IPS-NIHi7 (cell line): ENCODE data around the gene PRRX1.

Experiments used
- DNase-seq: peaks from one replicate; pipeline ENCODE4 v3.0.0; 2012; ENCODE audit warnings: mixed read lengths; ENCODE audit errors: extremely low spot score

PRRX1 gene

GRCh38 chr1:170664093-170664827, at the start of gene PRRX1:
TSS of gene PRRX1 (plus strand) at chr1:170664131. CDS start at chr1:170664219, 88 bp downstream.
- DNase-seq = peak; percentile 36

DNA sequence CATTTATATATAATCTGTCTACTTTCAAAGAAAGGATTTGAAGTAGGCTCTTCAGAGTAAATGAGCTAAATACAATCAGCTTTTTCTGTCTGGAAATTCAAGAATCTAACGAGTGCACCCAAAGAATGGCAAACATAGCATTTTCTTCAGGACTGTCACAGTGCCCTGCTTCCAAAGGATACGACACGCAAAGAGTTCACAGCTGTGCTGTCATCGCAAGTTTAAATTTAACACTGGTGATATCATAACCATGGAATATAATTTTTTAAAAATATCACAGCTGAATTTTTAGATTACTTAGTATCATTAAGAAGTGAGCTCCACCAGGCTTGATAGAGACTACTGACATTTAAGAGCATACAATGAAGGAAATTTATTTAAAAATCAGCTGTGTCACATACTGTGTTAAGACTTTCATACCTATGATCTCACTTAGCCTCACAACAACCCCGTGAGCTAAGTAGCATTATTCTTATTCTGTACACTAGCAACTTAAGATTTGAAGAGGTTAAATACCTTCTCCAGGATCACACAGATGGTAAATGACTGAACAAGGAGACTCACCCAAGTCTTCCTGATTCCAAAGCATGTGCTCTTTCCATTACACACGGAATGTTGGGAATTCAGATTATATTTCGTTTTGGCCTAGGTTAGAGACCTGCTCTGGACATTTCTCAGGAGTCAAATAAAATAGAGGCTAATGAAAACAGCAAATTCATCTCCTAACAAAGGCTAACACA, 46.2 kb upstream of the PRRX1 start:
- DNase-seq = no peak

DNA sequence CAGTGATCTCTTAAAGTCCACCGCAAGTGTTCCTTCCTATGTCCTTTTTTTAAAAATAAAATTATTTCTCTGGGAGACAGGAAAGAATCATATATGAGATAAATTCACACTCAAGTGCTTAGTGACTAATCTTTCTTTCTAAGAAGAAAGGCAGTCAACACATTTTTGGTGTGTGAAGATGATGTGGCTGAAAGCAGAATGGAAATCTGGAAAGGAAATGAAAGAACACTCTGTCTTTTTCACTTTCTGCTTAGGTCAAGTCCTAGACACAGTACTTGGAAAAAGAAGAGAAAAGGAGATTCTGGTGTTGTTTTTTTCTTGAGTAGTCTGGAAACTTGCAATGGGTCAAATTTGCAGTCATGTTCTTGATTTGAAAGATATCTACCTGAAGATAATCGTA, 45.5 kb upstream of the PRRX1 start:
- DNase-seq = no peak

DNA sequence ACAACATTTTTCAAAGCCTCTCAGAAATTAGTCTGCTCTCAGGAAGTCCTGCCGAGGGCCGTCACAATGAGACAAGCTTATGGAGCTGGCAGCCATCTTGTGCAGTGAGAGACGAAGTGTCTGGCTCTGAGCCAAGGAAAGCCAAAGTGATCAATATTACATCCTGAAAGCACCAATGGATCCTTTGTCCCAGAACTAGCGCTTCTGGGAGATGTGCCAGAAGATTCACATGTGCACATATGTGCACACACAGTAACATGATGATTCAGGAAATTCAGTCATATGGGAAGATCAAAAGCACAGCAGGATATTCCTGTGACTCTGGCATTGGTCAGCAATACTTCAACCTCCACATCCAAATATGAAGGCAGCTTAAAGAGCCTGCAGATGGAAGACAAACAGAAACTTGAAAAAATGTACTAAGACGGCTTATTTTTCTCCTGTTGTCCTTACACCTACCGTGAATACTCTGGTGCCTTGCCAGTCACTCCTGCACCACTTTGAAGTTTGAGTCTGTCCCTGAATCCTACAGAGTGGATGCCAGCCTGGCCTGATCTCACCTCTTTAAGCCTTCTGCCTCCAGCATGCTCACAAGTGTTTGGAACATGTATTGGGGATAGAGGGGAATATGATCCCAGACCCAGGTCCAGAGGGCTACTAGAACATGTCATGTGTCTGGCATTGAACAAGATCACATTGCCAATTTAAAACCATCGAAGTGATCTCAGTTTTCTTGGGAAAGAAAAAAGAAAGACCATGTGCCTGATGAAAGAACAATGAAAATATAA, 44.5 kb upstream of the PRRX1 start:
- no peak for DNase-seq

GRCh38 chr1:170620164-170620563, 43.8 kb upstream of the PRRX1 start:
- no peak for DNase-seq

DNA sequence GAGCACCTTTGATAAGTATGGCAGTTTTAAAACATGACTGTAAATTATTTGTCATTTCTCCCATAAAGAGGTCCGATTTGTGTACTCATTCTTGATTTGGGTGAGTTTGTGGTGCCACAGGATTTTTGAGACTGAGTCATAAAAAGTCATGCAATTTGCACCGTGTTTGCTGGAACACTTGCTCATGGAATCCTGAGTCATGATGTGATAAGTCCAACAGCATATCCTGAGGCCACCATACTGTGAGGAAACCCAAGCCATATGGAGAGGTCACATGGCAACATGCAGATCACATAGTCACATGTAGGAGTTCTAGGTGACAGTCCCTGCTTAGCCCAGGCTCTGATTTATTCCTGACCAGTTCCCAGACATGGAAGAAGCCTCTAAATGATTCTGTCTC, 40.8 kb upstream of the PRRX1 start:
- DNase-seq = no peak

DNA sequence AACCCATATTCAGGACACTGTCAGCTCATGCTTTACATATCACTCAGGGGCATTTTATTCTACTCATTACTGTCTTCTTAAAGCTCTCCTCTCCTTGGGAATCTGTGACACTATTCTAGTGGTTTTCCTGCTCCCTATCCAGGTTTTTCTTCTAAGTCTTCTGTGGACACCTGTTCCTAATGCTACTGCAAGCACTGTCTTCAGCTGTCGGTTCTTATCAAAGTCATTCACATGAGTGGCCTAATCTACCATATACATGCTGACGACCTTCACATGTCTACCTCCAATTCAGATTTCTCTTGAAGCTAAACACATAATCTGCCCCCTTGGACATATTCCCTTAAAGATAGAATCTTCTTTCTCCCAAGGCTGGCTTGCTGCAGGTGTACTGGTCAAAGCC, 39.8 kb upstream of the PRRX1 start:
- DNase-seq = no peak

- no peak for DNase-seq
Observed at GRCh38 chr1:170630977-170631376, 33.0 kb upstream of the PRRX1 start.

DNA sequence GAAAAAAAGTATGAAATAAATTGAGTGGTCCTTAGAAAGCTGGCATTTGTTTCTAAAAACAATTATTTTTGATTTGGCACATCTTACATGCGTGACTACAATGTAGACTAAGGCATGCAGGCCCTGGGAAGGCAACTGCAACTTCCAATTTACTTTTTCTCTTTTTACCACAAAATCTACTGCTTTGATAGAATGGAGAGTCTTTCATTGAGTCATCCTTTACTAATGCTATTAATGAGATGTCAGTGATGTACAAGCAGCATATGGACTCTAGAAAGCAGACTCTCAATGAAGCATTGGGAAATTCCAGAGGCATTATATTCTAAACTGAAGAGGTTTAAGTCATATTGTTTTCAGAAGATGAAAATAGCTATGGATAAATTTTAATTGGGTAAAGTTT, 29.6 kb upstream of the PRRX1 start:
- DNase-seq = no peak

DNA sequence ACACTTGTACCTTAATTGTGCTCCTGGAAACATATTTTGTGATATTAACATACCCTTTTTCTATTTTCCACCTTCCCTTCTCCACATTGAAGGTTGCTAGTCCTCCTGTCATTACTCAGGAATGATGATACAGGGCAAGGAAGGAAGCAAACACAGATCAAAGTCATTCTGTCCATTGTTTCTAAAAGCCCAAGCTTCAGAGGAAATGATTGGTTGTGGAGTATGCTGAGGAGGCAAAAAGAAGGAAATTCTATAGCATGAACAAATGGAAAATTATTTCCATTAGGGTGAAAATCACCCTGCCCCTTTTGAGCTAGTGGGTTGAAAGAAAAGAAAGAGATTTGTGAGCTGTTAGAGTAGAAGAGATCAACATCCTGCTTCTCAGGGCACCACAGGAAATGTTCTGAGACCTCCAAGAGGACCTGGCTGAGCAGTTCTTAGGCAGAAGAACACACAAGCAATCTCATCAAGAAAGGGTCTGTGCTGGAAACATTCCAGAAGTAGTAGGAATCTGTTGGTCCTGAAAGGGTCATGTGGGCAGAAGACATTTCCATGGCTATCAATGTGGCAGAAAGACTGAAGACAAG, 29.0 kb upstream of the PRRX1 start:
- no peak for DNase-seq

DNA sequence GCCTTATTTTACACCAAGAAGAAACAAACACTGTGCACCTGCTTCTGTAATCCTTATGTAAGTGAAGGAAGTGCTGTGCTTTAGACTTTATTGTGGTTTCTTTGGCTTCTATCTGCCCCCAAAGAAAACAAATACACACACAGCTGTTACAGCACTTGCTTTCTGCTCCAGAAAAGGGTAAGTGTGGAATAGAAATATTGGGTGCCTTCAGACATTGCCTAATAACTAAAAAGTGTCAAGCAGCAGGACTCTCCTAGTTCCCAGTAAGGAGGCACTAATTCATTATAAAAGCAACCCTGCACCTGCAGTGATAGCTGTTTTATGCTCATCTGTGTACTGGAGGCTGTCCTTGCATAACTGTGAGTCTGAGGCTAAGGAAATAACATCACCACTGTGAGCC, 23.4 kb upstream of the PRRX1 start:
- no peak for DNase-seq

DNA sequence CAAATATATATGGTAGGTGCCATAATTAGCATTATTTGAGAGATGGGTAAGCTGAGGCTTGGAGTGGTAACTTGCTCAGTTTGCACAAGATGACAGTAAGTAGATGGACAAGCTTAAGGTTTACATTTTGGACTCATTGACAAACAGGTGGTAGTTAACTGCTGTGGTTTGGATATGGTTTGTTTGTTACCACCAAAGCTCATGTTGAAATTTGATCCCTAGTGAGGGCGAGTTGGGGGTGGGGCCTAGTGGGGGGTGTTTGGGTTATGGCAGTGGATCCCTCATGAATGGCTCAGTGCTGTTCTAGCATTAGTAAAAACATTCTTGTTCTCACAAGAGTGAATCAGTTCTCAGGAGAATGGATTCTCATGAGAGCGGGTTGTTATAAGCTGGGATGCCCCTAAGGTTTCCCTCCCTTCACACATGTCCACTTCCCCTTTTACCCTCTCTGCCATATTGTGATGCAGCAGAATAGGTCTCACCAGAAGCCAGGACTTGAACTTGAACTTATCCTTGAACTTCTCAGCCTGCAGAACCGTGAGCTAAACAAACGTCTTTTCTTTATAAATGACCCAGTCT, 6.6 kb upstream of the PRRX1 start:
- no peak for DNase-seq

GRCh38 chr1:170659399-170660035, 4.4 kb upstream of the PRRX1 start:
- no peak for DNase-seq

GRCh38 chr1:170660281-170660713, 3.6 kb upstream of the PRRX1 start:
- peak; percentile 58 for DNase-seq

DNA sequence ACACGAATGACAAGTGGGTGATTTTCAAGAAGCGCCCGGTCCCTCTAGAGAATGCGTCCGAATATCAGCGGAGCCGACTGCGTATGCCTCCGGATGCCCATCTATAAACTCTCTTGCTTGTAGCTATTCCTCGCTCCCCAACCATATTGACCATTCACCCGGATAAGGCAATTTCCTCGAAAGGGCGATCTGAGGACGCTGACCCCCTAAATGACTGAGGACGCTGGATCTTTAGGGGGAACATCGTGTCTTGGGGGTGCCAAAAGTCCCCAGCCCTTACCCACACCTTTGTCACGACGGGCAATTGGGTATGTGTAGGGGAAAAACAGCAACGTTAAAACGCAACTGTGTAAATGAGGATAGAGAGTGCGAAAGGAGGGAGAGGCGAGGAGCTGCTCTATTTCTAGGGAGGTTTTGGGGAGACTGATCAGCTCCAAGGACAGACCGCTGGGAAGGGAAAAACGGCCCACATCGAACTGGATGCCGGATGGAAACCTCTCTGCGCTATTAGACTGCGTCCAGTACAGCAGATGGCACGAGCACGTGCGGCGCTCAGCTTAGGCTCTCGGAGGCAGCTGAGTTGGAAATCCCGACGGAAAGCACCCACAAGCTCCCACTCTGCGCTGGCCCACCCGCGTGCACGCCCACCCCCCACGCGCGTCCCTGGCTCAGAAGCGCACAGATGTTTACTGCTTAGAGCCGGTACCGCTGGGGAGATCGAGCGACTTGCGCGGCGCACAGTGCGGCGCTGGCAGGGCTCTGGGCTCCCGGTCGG, 2.9 kb upstream of the PRRX1 start:
- DNase-seq = no peak

DNA sequence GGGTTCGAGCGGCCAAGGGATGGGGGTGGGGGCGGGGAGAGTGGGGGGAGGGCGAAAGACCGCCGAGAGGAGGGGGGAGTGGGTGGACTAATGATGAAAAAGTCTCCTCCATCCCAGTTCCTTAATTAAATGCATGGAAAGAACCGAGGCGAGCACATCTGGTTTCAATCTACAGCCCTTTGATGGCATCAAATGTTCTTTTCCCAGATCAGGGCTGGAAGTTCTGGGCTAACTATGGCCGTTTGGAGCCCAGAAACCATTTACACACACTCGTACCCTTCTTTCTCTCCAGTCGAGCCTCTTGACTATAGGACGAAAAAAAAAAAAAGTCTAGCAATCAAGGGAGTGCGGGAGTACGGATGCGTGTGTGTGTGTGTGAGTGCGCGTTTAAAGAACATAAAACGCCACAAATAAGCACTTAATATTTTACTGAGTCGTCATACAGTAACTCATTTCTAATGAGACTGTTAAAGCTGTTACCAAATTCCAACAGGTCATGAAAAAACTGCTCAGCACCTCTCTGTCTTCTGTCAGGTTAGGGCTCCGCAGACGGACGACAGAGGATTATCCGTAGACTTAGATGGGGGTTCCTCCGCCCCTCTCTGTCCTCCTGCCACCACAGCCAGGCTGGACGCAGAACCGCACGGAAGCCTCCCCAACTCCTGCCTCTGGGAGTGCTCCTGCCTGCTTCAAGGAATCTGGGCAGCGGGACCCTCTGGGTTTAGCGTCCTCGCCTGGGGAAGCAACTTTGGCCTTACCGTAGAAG, 2.1 kb upstream of the PRRX1 start:
- DNase-seq = peak; percentile 45

DNA sequence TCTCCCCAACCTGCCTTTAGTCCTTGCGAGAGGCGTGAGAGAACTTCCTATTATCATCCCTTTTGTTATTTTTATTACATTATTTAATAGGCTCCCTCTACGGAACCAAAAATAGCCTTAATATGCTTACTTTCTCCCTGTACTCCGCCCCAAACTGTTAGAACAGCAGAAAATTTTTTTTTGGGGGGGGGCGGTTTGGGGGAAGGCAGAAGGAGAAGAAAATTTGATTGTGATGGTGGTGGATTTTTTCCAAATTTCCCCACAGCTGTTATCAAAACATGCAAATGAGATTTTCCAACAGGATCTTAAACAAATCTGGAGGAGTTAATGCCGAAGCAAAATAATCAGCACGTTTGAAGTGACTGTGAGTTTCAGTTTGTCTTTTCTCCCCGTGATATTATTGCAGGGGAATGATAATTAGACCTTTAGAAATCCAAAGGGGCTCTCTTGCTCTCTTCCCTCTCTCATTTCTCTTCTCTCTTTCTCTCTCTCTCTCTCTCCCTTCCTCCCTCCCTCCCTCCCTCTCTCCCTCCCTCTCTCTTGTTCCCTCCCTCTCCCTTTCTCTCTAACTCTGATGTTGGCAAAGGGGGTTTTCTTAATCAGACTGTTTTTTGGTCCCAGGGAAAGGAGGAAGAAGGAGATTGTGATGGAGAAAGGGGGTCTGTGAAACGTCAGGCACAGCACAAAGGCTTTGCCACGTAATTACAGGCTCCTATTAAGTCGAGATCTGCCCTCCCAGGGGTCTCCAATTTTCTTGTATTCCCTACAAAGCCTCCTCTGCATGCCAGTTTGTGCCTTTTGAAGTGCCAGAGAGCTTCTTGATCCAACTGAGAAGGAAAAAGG, 1.1 kb upstream of the PRRX1 start:
- no peak for DNase-seq

GRCh38 chr1:170663404-170664092, 383 bp upstream of the PRRX1 start:
- no peak for DNase-seq
